RCC 7860 (cell line): Measurements from ENCODE around the gene CDKN1B.

Experiments
- DNase-seq: peaks from one replicate; pipeline ENCODE4 v3.0.0-alpha.2; 2015; ENCODE audit warnings: low spot score
- FAIRE-seq: peaks from 2 replicates; lab custom pipeline; 2012; peaks lifted over from hg19 to GRCh38; lab: Jason Lieb, UNC

The CDKN1B gene

GRCh38 chr12:12716793-12717585 lies at the start of gene CDKN1B:
TSS of gene CDKN1B (plus strand) at chr12:12717368. CDS start at chr12:12717840, 472 bp downstream.
- peak; percentile 74 for DNase-seq
- FAIRE-seq = no peak

- DNase-seq = no peak
- FAIRE-seq = no peak
Observed at GRCh38 chr12:12668005-12668404, 49.2 kb upstream of the CDKN1B start.

- FAIRE-seq (no peak), DNase-seq (no peak)
Observed at GRCh38 chr12:12669020-12669419, 48.1 kb upstream of the CDKN1B start.

- DNase-seq (peak; percentile 54), FAIRE-seq (peak; percentile 72)
Observed at GRCh38 chr12:12671850-12672660, 45.1 kb upstream of the CDKN1B start.

- DNase-seq (peak; percentile 68), FAIRE-seq (peak; percentile 7)
Observed at GRCh38 chr12:12673296-12673695, 43.9 kb upstream of the CDKN1B start.

GRCh38 chr12:12676605-12677004 lies 40.6 kb upstream of the CDKN1B start:
- DNase-seq = no peak

GRCh38 chr12:12681061-12681765 lies 36.0 kb upstream of the CDKN1B start:
- FAIRE-seq (no peak), DNase-seq (no peak)

More at GRCh38 chr12:12676605-12677004, 40.6 kb upstream of the CDKN1B start:
- no peak for FAIRE-seq

GRCh38 chr12:12682284-12682683 lies 34.9 kb upstream of the CDKN1B start:
- FAIRE-seq (no peak), DNase-seq (no peak)

- no peak for FAIRE-seq
- no peak for DNase-seq
Observed at GRCh38 chr12:12683136-12683697, 34.0 kb upstream of the CDKN1B start.

GRCh38 chr12:12683725-12684124 lies 33.4 kb upstream of the CDKN1B start:
- FAIRE-seq (no peak), DNase-seq (no peak)

- no peak for DNase-seq
- no peak for FAIRE-seq
Observed at GRCh38 chr12:12684375-12685106, 32.6 kb upstream of the CDKN1B start.

GRCh38 chr12:12685305-12685704 lies 31.9 kb upstream of the CDKN1B start:
- FAIRE-seq (no peak), DNase-seq (no peak)

- FAIRE-seq = no peak
- no peak for DNase-seq
Observed at GRCh38 chr12:12686472-12686871, 30.7 kb upstream of the CDKN1B start.

GRCh38 chr12:12686925-12687324 lies 30.2 kb upstream of the CDKN1B start:
- DNase-seq = no peak
- no peak for FAIRE-seq

GRCh38 chr12:12689647-12690300 lies 27.4 kb upstream of the CDKN1B start:
- FAIRE-seq (no peak), DNase-seq (no peak)

GRCh38 chr12:12691549-12691948 lies 25.6 kb upstream of the CDKN1B start:
- DNase-seq = no peak
- no peak for FAIRE-seq

GRCh38 chr12:12693111-12693671 lies 24.0 kb upstream of the CDKN1B start:
- FAIRE-seq (no peak), DNase-seq (no peak)

- peak; percentile 60 for DNase-seq
- FAIRE-seq = no peak
Observed at GRCh38 chr12:12696562-12697383, 20.4 kb upstream of the CDKN1B start.

GRCh38 chr12:12699345-12699744 lies 17.8 kb upstream of the CDKN1B start:
- DNase-seq (no peak), FAIRE-seq (no peak)
